Measurements from ENCODE around the gene NHERF1. TPM values are rescaled to one million over a fixed set of nuclear protein-coding genes. Genes with fewer than 3 reads are reported as not detected.
A peak's percentile ranks its signal among the peaks of the same experiment; 100 is the strongest.

Gene NHERF1
- total RNA-seq, 2 donors from 2014 or later = 186 to 244 TPM

GRCh38 chr17:74737299-74738050 lies 11.0 kb upstream of the NHERF1 start:
- Histone ChIP-seq H3K9ac (ENCODE audit: low read depth in 2 of 2, low read length in 2 of 2) (peak overlapping the region; percentile 61), H3K4me3 (peak overlapping the region; percentile 35), H3K27me3 (peaks cover 19% of the 10 kb centered on the region), H3K4me1 (peaks cover 17% of the 10 kb centered on the region), H3K36me3 (no peaks in the 10 kb centered on the region), H3K27ac (peak overlapping the region; percentile 23), H3K9me3 (no peaks in the 10 kb centered on the region)
- intact Hi-C loops (cut with DNase I) = loop anchor here (10.0 kb wide), 1 partner anchor 83 kb away; no protein-coding TSS in a partner anchor
- peak; percentile 12 for TF ChIP-seq CTCF (IDR thresholded peaks at IDR 0.05)
- DNase-seq = no peak

GRCh38 chr17:74738051-74738996 lies 10.1 kb upstream of the NHERF1 start:
- peaks cover 19% of the 10 kb centered on the region for H3K27me3 ChIP-seq
- peak; percentile 77 for DNase-seq
- no peaks in the 10 kb centered on the region for H3K36me3 ChIP-seq
- H3K9ac ChIP-seq (ENCODE audit: low read depth in 2 of 2, low read length in 2 of 2) = peak overlapping the region; percentile 55 to 61
- H3K9me3 ChIP-seq = no peaks in the 10 kb centered on the region
- peak overlapping the region; percentile 35 for H3K4me3 ChIP-seq
- no peak for TF ChIP-seq CTCF (IDR thresholded peaks at IDR 0.05)
- intact Hi-C loops (cut with DNase I) = loop anchor here (10.0 kb wide), 1 partner anchor 84 kb away; no protein-coding TSS in a partner anchor
- H3K4me1 ChIP-seq = peaks cover 17% of the 10 kb centered on the region
- H3K27ac ChIP-seq = peak overlapping the region; percentile 23

- Histone ChIP-seq H3K36me3 (no peaks in the 10 kb centered on the region), H3K9me3 (no peaks in the 10 kb centered on the region), H3K9ac (ENCODE audit: low read depth in 2 of 2, low read length in 2 of 2) (peak overlapping the region in 1 of 2 donors; percentile 61), H3K4me3 (no peak overlapping the region), H3K4me1 (peaks cover 17% of the 10 kb centered on the region), H3K27me3 (peaks cover 19% of the 10 kb centered on the region), H3K27ac (no peak overlapping the region)
- intact Hi-C loops (cut with DNase I) = loop anchor here (10.0 kb wide), 1 partner anchor 85 kb away; no protein-coding TSS in a partner anchor
- TF ChIP-seq CTCF (IDR thresholded peaks at IDR 0.05) = no peak
- no peak for DNase-seq
Measured at GRCh38 chr17:74739227-74739831, 9.1 kb upstream of the NHERF1 start.

GRCh38 chr17:74740173-74740572 lies 8.3 kb upstream of the NHERF1 start:
- Histone ChIP-seq H3K27ac (no peak overlapping the region), H3K9ac (ENCODE audit: low read depth in 2 of 2, low read length in 2 of 2) (no peak overlapping the region), H3K27me3 (peaks cover 19% of the 10 kb centered on the region), H3K4me1 (peaks cover 22% of the 10 kb centered on the region), H3K36me3 (no peaks in the 10 kb centered on the region), H3K9me3 (no peaks in the 10 kb centered on the region), H3K4me3 (no peak overlapping the region)
- intact Hi-C loops (cut with DNase I) = loop anchor here (5.0 kb wide), 2 partner anchors 42 to 122 kb away; no protein-coding TSS in a partner anchor
- no peak for TF ChIP-seq CTCF (IDR thresholded peaks at IDR 0.05)
- DNase-seq = no peak
